ENCODE measurements around the gene XPC. TPM values are rescaled to one million over a fixed set of nuclear protein-coding genes. Genes with fewer than 3 reads are reported as not detected.

XPC gene
- total RNA-seq, 2 experiments from 2014 or later, result 22.7 to 38.6 TPM

GRCh38 chr3:14202874-14203520 is 24.6 kb upstream of the XPC start:
- CTCF ChIA-PET (ENCODE audit: unreplicated experiment), result interaction anchor here (1.0 to 1.6 kb wide), 4 partner anchors 10 to 274 kb away, joined by 4 to 13 read pairs (median 5); partner anchors contain the start of genes LSM3 and XPC
- Histone ChIP-seq H3K4me2 (ENCODE audit: low read length) (no peak overlapping the region), H3K27ac (ENCODE audit: low read depth, low read length, poor library complexity, severe bottlenecking) (no peak overlapping the region), H4K20me1 (ENCODE audit: insufficient read depth, low read length) (no peaks in the 10 kb centered on the region), H2AFZ (ENCODE audit: low read length) (no peak overlapping the region), H3K36me3 (ENCODE audit: insufficient read depth, low read length) (peaks cover 25% of the 10 kb centered on the region), H3K4me3 (ENCODE audit: low read depth, low read length, poor library complexity, severe bottlenecking) (no peak overlapping the region), H3K4me1 (ENCODE audit: insufficient read depth, low read length, poor library complexity, severe bottlenecking) (no peaks in the 10 kb centered on the region), H3K9me2 (ENCODE audit: insufficient read depth, low read length) (no peaks in the 10 kb centered on the region), H3K79me2 (ENCODE audit: insufficient read depth, low read depth, low read length) (no peaks in the 10 kb centered on the region), H3K9me3 (ENCODE audit: low read length) (no peaks in the 10 kb centered on the region)
- BruUV-seq (replicated peaks), result no TSS peak
- intact Hi-C loops (cut with micrococcal nuclease; ENCODE audit: unreplicated experiment), result loop anchor here (1.0 to 10.0 kb wide), 5 partner anchors 58 to 345 kb away; no protein-coding TSS in a partner anchor
- TF ChIP-seq EZH2phosphoT487 (IDR thresholded peaks at IDR 0.05; ENCODE audit: borderline replicate concordance, low read depth, low read length), result no peak
- no peak for TF ChIP-seq CTCF (conservative IDR thresholded peaks at IDR 0.05; ENCODE audit: low read length)
- no peak for DNase-seq (ENCODE audit: low spot score)
- POLR2A ChIA-PET, result interaction anchor here (0.6 to 1.8 kb wide), 6 partner anchors 10 to 265 kb away, joined by 3 to 7 read pairs (median 3); no protein-coding TSS in a partner anchor

GRCh38 chr3:14201940-14202684 is 23.7 kb upstream of the XPC start:
- no peak overlapping the region for H2AFZ ChIP-seq (ENCODE audit: low read length)
- ChIA-PET POLR2A (no interaction called here), CTCF (ENCODE audit: unreplicated experiment) (no interaction called here)
- peaks cover 33% of the 10 kb centered on the region for H3K36me3 ChIP-seq (ENCODE audit: insufficient read depth, low read length)
- DNase-seq (ENCODE audit: low spot score), result no peak
- H3K27ac ChIP-seq (ENCODE audit: low read depth, low read length, poor library complexity, severe bottlenecking), result no peak overlapping the region
- no peaks in the 10 kb centered on the region for H3K79me2 ChIP-seq (ENCODE audit: insufficient read depth, low read depth, low read length)
- no peaks in the 10 kb centered on the region for H3K9me3 ChIP-seq (ENCODE audit: low read length)
- H3K4me3 ChIP-seq (ENCODE audit: low read depth, low read length, poor library complexity, severe bottlenecking), result no peak overlapping the region
- no peak overlapping the region for H3K4me2 ChIP-seq (ENCODE audit: low read length)
- intact Hi-C loops (cut with micrococcal nuclease; ENCODE audit: unreplicated experiment), result loop anchor here (2.0 to 10.0 kb wide), 4 partner anchors 59 to 307 kb away; no protein-coding TSS in a partner anchor
- no peaks in the 10 kb centered on the region for H3K4me1 ChIP-seq (ENCODE audit: insufficient read depth, low read length, poor library complexity, severe bottlenecking)
- H4K20me1 ChIP-seq (ENCODE audit: insufficient read depth, low read length), result no peaks in the 10 kb centered on the region
- no TSS peak for BruUV-seq (replicated peaks)
- TF ChIP-seq EZH2phosphoT487 (IDR thresholded peaks at IDR 0.05; ENCODE audit: borderline replicate concordance, low read depth, low read length), result no peak
- no peak for TF ChIP-seq CTCF (conservative IDR thresholded peaks at IDR 0.05; ENCODE audit: low read length)
- H3K9me2 ChIP-seq (ENCODE audit: insufficient read depth, low read length), result no peaks in the 10 kb centered on the region

Measured in OCI-LY7 (cell line).